Stomach (tissue), 9 donors: ENCODE data around the gene CADM4. TPM values are rescaled to one million over a fixed set of nuclear protein-coding genes. Genes with fewer than 3 reads are reported as not detected.

Experiments used
- DNase-seq, 2 donors: peaks; one replicate each; pipeline versions ENCODE4 v3.0.0 to v3.0.0-alpha.2; 2013 to 2019
- H3K27ac ChIP-seq, 5 donors: fragments of 200-600 bp in 4 of 5; sonication (generic) in 4 of 5; one replicate each; pipeline ENCODE4 v1.5.1; 2013 to 2019; ENCODE audit warnings: mild to moderate bottlenecking in 1 of 5, moderate library complexity in 1 of 5
- H3K27me3 ChIP-seq, 3 donors: fragments of 200-600 bp; sonication (generic); one replicate each; pipeline ENCODE4 v1.5.1; 2017 to 2019; ENCODE audit warnings: mixed run types in 1 of 3
- H3K36me3 ChIP-seq, 4 donors: fragments of 200-600 bp; sonication (generic); 1 replicate in 3 of 4; 2 replicates in 1 of 4; pipeline ENCODE4 v1.5.1; 2016 to 2019
- H3K4me1 ChIP-seq, 4 donors: fragments of 200-600 bp; sonication (generic); one replicate each; pipeline ENCODE4 v1.5.1; 2016 to 2019
- H3K4me3 ChIP-seq, 4 donors: fragments of 200-600 bp; sonication (generic) in 3 of 4; one replicate each; pipeline ENCODE4 v1.5.1; 2016 to 2019; ENCODE audit warnings: mild to moderate bottlenecking in 1 of 4
- H3K9me3 ChIP-seq, 4 donors: fragments of 200-600 bp; sonication (generic); one replicate each; pipeline ENCODE4 v1.5.1; 2016 to 2019
- EP300 ChIP-seq: sonication (generic); formaldehyde crosslinking; IDR thresholded peaks from one replicate; pipeline ENCODE4 v1.6.1; 2017; ENCODE audit warnings: antibody characterized with exemption
- POLR2A ChIP-seq, 4 donors: fragments of 450-650 bp; IDR thresholded peaks; one replicate each; pipeline ENCODE4 v1.6.1; 2016; ENCODE audit warnings: antibody characterized with exemption in 4 of 4, control low read depth in 2 of 4, mild to moderate bottlenecking in 1 of 4, moderate library complexity in 1 of 4
- POLR2AphosphoS5 ChIP-seq, 3 donors: sonication (generic); formaldehyde crosslinking; IDR thresholded peaks; one replicate each; pipeline ENCODE4 v1.6.1; 2016; ENCODE audit warnings: antibody characterized with exemption in 3 of 3
- WGBS, 5 donors: extraction: QIAGEN DNeasy Blood & Tissue Kit in 3 of 5; methylation state at CpG; one replicate each; pipeline versions ENCODE4 v1.1.5 to v1.1.7; 2013 to 2018; 5-methylcytosine and 5-hydroxymethylcytosine counted together
- intact Hi-C: fragments of 100-400 bp; cut with DNase I; formaldehyde crosslinking; loops from one replicate; pipeline ENCODE4 v1.15.1; 2023; ENCODE audit warnings: low total_unique reads
- polyA plus RNA-seq, 3 donors: library from polyadenylated mRNA; stranded (reverse); fragments of 200-250 nt; gene quantifications; one replicate each; pipeline ENCODE4 v1.2.3, GENCODE V29; 2013
- total RNA-seq, 5 donors: library from RNA; depleted of rRNA; stranded (reverse); fragments of >200 nt; gene quantifications; one replicate each; pipeline versions ENCODE4 v1.1.0 to v1.2.3, GENCODE V29; 2014 to 2016
- TF ChIP-seq, protein P1 (sequence below), 7 experiments: fragments of 450-650 bp in 4 of 7; fragments of 200-600 bp in 3 of 7; sonication (generic) in 3 of 7; IDR thresholded peaks; one replicate each; pipeline ENCODE4 v1.5.1; 2016 to 2019; ENCODE audit warnings: antibody characterized with exemption in 7 of 7, control low read depth in 2 of 7, mild to moderate bottlenecking in 1 of 7
- donor health status: healthy with polysubstance abuse.
- donor health status: Bipolar disorder and iron deficiency.
- donor health status: healthy.

Gene CADM4
- total and polyA plus RNA-seq, 8 donors, result 4.9 to 14.2 (median 6.2) TPM; not detected in 1

DNA sequence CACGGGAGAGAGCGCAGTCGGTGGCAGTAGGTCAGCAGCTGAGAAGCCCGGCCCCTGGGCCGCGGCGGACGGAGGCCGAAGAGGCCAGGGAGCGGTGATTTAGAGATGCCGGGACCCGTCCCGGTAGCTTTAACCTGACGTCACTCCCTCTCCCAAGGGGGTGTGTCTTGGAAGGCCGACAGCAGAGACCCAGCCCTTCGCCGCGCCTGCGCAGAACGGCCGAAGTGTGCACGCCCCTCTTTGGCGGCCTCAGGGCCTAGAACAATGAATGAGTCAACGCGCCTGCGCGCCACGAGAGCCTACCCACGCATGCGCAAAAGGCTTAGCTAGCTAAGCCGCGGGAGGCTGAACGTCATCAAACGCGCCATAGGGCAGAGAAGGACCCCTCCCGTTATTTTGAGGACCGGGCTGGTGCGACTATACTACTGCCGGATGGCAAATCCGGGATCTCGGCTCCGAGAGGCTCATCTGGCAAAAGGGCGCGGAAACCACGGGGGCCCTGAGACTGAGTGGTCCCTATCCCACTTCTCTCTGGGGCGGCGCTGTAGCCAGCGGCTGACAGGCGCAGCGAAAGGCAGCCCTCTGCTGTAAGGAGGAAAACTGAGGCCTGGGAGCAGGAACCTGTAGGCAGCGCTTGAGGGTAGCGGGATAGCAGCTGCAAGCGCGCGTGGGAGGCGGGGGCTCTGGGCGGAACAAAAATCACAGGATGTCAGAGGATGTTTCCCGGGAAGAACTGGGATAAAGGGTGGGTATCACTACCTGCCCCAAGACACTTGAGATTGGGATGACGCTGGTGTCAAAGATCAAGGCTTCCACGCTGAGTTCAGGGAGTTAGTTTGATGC, 43.4 kb downstream of the CADM4 start, which contains the start of the genes IRGQ and ZNF576:
Gene IRGQ (minus strand): TSS at position 136 of the 843 bp plus-strand sequence. CDS start 796 bp downstream, outside the sequence.
Gene ZNF576 (plus strand): TSS at position 597 of the 843 bp plus-strand sequence. CDS start 514 bp downstream, outside the sequence.
- 0 to 1% (median 0%) methylated on average over 41 to 60 of the region's 60 CpGs for WGBS, 5 donors
- Histone ChIP-seq H3K4me3 (peak within 1 kb of the TSS; percentile 62 to 74 (median 67)), H3K4me1 (peaks cover 34 to 63% (median 54%) of the 10 kb centered on the region in 4 donors), H3K36me3 (peaks cover 33 to 61% (median 57%) of the 10 kb centered on the region in 4 donors), H3K27ac (peak within 1 kb of the TSS; percentile 90 to 96 (median 96)), H3K9me3 (no peaks in the 10 kb centered on the region), H3K27me3 (no peaks in the 10 kb centered on the region)
- DNase-seq, result peak; percentile 100
- intact Hi-C loops, result no loop called here
- TF ChIP-seq EP300 (no peak), POLR2AphosphoS5 (IDR thresholded peaks at IDR 0.05) (peak; percentile 80 to 95 (median 93)), POLR2A (IDR thresholded peaks at IDR 0.05) (peak in 2 of 4 donors; percentile 90 to 94)
- TF ChIP-seq, protein P1, sequence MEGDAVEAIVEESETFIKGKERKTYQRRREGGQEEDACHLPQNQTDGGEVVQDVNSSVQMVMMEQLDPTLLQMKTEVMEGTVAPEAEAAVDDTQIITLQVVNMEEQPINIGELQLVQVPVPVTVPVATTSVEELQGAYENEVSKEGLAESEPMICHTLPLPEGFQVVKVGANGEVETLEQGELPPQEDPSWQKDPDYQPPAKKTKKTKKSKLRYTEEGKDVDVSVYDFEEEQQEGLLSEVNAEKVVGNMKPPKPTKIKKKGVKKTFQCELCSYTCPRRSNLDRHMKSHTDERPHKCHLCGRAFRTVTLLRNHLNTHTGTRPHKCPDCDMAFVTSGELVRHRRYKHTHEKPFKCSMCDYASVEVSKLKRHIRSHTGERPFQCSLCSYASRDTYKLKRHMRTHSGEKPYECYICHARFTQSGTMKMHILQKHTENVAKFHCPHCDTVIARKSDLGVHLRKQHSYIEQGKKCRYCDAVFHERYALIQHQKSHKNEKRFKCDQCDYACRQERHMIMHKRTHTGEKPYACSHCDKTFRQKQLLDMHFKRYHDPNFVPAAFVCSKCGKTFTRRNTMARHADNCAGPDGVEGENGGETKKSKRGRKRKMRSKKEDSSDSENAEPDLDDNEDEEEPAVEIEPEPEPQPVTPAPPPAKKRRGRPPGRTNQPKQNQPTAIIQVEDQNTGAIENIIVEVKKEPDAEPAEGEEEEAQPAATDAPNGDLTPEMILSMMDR (IDR thresholded peaks at IDR 0.05), result no peak

DNA sequence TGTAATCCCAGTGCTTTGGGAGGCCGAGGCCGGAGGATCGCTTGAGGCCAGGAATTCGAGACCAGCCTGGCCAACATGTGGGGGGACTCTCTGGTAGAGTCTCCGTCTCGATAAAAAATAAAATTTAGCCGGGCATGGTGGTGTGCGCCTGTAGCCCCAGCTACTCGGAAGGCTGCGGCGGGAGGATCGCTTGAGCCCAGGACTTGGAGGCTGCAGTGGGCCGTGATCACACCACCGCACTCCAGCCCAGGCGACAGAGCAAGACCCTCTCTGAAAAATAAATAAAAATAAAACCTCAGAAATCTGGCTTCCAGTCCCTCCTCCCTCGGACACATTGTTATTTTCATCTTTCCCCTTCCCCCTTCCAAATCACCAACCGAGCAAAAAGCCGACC, 44.0 kb downstream of the CADM4 start:
- Histone ChIP-seq H3K36me3 (peaks cover 33 to 61% (median 57%) of the 10 kb centered on the region in 4 donors), H3K27ac (peak overlapping the region; percentile 74 to 96 (median 96)), H3K4me1 (peaks cover 34 to 68% (median 54%) of the 10 kb centered on the region in 4 donors), H3K27me3 (no peaks in the 10 kb centered on the region), H3K9me3 (no peaks in the 10 kb centered on the region), H3K4me3 (peak overlapping the region; percentile 62 to 74 (median 67))
- DNase-seq, result no peak
- intact Hi-C loops, result no loop called here
- WGBS, 5 donors, result 1 to 2% (median 1%) methylated on average over 18 of the region's 18 CpGs
- TF ChIP-seq POLR2A (IDR thresholded peaks at IDR 0.05) (no peak), POLR2AphosphoS5 (IDR thresholded peaks at IDR 0.05) (no peak), EP300 (no peak)
- TF ChIP-seq, protein P1 (IDR thresholded peaks at IDR 0.05), result no peak

DNA sequence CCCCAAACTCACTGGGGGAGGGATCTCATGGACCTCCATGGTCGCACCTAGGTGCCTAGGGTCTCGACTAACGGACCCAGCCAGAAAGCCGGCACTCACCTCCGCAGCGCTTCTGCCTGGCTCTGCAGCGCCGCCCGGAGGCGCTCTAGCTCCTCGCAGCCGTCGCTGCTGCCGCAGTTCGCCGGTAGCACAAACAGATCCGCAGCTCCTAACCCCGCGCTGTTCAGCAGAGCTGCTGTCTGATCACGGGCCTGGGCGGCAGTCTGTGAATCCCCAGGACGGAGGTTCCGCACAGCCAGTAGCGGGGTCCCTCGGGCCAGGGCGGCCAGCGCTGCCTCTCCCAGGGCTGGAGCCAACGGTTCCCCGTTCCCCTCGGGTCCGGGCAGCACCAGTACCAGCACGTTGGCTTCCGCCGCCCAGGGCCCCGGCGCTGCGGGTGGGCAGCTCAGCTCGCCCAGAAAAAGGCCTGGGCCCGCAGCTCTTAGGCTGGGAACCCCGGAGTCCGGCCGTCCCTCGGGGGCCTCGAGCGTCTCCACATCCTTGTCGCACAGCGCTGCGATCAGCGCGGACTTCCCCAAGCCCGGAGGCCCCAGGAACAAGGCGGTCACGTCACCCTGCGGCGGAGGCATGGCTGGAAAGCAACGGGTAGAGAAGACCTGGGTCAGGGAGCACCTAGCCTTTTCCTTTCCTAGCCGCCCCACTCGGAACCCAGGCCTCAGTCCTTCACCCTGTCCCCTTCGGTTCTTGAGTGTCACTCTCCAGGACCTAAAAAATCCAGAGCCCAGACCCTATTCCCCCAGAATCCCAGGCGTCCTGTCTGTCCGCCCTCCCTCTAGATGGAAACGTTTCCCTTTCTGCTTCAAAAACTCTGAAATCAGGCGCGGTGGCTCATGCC, 44.7 kb downstream of the CADM4 start:
- Histone ChIP-seq H3K4me3 (peak overlapping the region; percentile 62 to 74 (median 67)), H3K9me3 (no peaks in the 10 kb centered on the region), H3K36me3 (peaks cover 33 to 61% (median 56%) of the 10 kb centered on the region in 4 donors), H3K27me3 (no peaks in the 10 kb centered on the region), H3K4me1 (peaks cover 34 to 66% (median 53%) of the 10 kb centered on the region in 4 donors), H3K27ac (peak overlapping the region; percentile 74 to 96 (median 96))
- peak; percentile 56 to 91 for DNase-seq
- intact Hi-C loops, result no loop called here
- TF ChIP-seq, protein P1 (IDR thresholded peaks at IDR 0.05), result peak in 5 of 7 experiments; percentile 46 to 55 (median 51)
- TF ChIP-seq EP300 (no peak), POLR2AphosphoS5 (IDR thresholded peaks at IDR 0.05) (peak in 1 of 3 donors; percentile 11)
- WGBS, 5 donors, result 1 to 3% (median 2%) methylated on average over 21 to 64 of the region's 64 CpGs
